GM15510 (cell line): ENCODE measurements around the gene AGR3.

ENCODE experiments used
- POLR2A ChIP-seq: IDR thresholded peaks from 3 replicates; pipeline ENCODE4 v1.6.1; 2011; ENCODE audit warnings: borderline replicate concordance; ENCODE audit not compliant: insufficient read length; ENCODE audit errors: extremely low read depth

AGR3 gene

GRCh38 chr7:16815001-16815400 lies 66.8 kb downstream of the AGR3 start:
- no peak for TF ChIP-seq POLR2A

- TF ChIP-seq POLR2A, result no peak
Observed at GRCh38 chr7:16813232-16813616, 68.6 kb downstream of the AGR3 start.

DNA sequence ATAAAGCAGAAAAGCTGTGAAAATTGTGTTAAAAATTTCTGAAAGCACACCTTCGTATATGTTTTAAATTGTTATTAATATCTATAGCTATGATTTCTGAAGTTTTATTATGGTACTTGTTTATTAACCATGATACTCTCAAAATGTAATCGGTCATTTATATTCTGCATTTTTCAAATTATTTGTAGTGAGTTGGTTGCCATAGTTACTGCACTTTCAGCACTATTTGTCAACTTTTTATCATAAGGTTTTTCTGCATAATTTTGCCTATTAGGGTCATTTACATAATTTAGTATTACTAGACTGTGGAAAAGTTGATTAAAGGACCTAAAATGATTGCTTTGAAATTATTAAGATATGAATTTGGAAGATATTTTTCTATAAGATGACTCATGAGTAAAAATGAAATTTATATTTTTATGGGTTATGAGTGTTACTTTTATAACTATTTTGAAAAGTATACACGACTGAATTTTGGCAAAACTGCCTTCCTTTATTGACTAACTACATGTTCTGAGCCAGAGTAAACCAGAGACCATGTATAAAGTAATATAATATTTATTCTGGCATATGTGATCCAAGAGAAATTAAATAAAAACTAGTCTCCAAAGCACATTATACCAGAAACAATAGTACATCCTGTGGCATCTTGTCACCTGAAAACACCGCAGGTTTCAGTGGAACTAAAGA lies 69.1 kb downstream of the AGR3 start:
- TF ChIP-seq POLR2A, result no peak

DNA sequence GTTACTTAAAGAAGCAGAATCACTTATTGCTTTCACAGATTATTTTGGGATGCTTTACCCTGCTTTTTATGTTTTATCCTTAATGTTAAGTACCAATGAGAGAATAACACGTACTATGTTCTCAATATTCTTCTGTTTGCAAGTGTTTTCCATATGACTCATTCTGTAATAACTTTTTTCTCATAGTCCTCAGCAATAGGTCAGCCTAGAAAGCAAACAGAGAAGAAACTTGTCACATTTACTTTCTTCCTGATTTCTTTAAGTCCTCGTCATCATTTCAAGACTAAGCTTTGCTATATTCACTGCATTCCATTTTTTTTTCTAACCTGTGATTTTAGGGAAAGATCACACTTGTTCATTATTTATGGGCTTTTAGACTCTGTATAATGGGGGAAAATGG lies 70.2 kb downstream of the AGR3 start:
- TF ChIP-seq POLR2A, result no peak

- TF ChIP-seq POLR2A, result no peak
Observed at GRCh38 chr7:16810573-16810972, 71.2 kb downstream of the AGR3 start.

GRCh38 chr7:16810112-16810511 lies 71.7 kb downstream of the AGR3 start:
- no peak for TF ChIP-seq POLR2A
